ENCODE data around the gene ARSB.

Gene ARSB

DNA sequence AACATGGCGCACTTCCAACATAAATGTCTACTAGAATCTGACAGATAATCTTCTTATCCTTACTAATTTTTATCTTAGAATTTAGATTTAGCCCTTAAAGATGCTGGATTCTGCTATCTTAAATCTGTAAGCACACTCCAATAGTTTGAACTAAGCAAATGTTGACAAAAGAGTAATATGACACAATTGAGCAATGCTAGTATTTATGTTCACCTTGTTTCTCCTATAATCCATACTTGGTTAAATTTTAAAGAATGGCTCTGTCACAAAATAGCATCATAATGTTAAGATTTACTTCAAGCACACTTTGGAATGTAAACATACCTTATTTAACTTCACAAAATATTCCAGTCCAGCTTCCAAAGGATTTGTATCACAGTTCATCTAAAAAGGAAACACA, 38.8 kb upstream of the ARSB start:
- Histone ChIP-seq H3K4me2 (ENCODE audit: low read length) (no peak overlapping the region), H3K9me2 (replicated peaks; ENCODE audit: control insufficient read depth, low read length) (no peaks in the 10 kb centered on the region), H3F3A (ENCODE audit: control insufficient read depth, insufficient read depth) (no peaks in the 10 kb centered on the region), H3K4me3 (ENCODE audit: low read length) (no peak overlapping the region), H3K79me2 (ENCODE audit: control insufficient read depth, low read length) (no peaks in the 10 kb centered on the region), H3K27me3 (ENCODE audit: control insufficient read depth, low read length) (peaks cover 42% of the 10 kb centered on the region), H3K36me3 (ENCODE audit: control insufficient read depth, low read length) (no peaks in the 10 kb centered on the region), H3K27ac (ENCODE audit: low read depth, low read length) (no peak overlapping the region), H3K9me3 (ENCODE audit: control insufficient read depth, insufficient read depth, low read length) (no peaks in the 10 kb centered on the region), H4K20me1 (ENCODE audit: control insufficient read depth, insufficient read depth, low read depth, low read length) (no peaks in the 10 kb centered on the region), H3K4me1 (ENCODE audit: control insufficient read depth, low read length) (0 out of 2 replicates have a peak, but pooled peaks cover 3% of the 10 kb centered on the region)
- TF ChIP-seq EZH2phosphoT487 (IDR thresholded peaks at IDR 0.05; ENCODE audit: borderline replicate concordance, low read length): no peak
- TF ChIP-seq, protein P1, sequence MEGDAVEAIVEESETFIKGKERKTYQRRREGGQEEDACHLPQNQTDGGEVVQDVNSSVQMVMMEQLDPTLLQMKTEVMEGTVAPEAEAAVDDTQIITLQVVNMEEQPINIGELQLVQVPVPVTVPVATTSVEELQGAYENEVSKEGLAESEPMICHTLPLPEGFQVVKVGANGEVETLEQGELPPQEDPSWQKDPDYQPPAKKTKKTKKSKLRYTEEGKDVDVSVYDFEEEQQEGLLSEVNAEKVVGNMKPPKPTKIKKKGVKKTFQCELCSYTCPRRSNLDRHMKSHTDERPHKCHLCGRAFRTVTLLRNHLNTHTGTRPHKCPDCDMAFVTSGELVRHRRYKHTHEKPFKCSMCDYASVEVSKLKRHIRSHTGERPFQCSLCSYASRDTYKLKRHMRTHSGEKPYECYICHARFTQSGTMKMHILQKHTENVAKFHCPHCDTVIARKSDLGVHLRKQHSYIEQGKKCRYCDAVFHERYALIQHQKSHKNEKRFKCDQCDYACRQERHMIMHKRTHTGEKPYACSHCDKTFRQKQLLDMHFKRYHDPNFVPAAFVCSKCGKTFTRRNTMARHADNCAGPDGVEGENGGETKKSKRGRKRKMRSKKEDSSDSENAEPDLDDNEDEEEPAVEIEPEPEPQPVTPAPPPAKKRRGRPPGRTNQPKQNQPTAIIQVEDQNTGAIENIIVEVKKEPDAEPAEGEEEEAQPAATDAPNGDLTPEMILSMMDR (IDR thresholded peaks at IDR 0.05; ENCODE audit: low read depth, low read length, poor library complexity, severe bottlenecking): no peak

- Histone ChIP-seq H3K27me3 (ENCODE audit: control insufficient read depth, low read length) (peaks cover 41% of the 10 kb centered on the region), H4K20me1 (ENCODE audit: control insufficient read depth, insufficient read depth, low read depth, low read length) (no peaks in the 10 kb centered on the region), H3F3A (ENCODE audit: control insufficient read depth, insufficient read depth) (no peaks in the 10 kb centered on the region), H3K9me3 (ENCODE audit: control insufficient read depth, insufficient read depth, low read length) (no peaks in the 10 kb centered on the region), H3K27ac (ENCODE audit: low read depth, low read length) (no peak overlapping the region), H3K9me2 (replicated peaks; ENCODE audit: control insufficient read depth, low read length) (no peaks in the 10 kb centered on the region), H3K79me2 (ENCODE audit: control insufficient read depth, low read length) (no peaks in the 10 kb centered on the region), H3K4me2 (ENCODE audit: low read length) (no peak overlapping the region), H3K36me3 (ENCODE audit: control insufficient read depth, low read length) (no peaks in the 10 kb centered on the region), H3K4me3 (ENCODE audit: low read length) (no peak overlapping the region), H3K4me1 (ENCODE audit: control insufficient read depth, low read length) (0 out of 2 replicates have a peak, but pooled peaks cover 3% of the 10 kb centered on the region)
- TF ChIP-seq, protein P1 (IDR thresholded peaks at IDR 0.05; ENCODE audit: low read depth, low read length, poor library complexity, severe bottlenecking): no peak
- TF ChIP-seq EZH2phosphoT487 (IDR thresholded peaks at IDR 0.05; ENCODE audit: borderline replicate concordance, low read length): no peak
Observed at GRCh38 chr5:79023348-79023747, 38.2 kb upstream of the ARSB start.

GRCh38 chr5:79022771-79023170, 37.7 kb upstream of the ARSB start:
- peaks cover 40% of the 10 kb centered on the region for H3K27me3 ChIP-seq (ENCODE audit: control insufficient read depth, low read length)
- no peak overlapping the region for H3K27ac ChIP-seq (ENCODE audit: low read depth, low read length)
- no peaks in the 10 kb centered on the region for H3F3A ChIP-seq (ENCODE audit: control insufficient read depth, insufficient read depth)
- TF ChIP-seq EZH2phosphoT487 (IDR thresholded peaks at IDR 0.05; ENCODE audit: borderline replicate concordance, low read length): no peak
- TF ChIP-seq, protein P1 (IDR thresholded peaks at IDR 0.05; ENCODE audit: low read depth, low read length, poor library complexity, severe bottlenecking): no peak
- H3K4me3 ChIP-seq (ENCODE audit: low read length): no peak overlapping the region
- H3K4me1 ChIP-seq (ENCODE audit: control insufficient read depth, low read length): 0 out of 2 replicates have a peak, but pooled peaks cover 3% of the 10 kb centered on the region
- no peaks in the 10 kb centered on the region for H3K9me2 ChIP-seq (replicated peaks; ENCODE audit: control insufficient read depth, low read length)
- H4K20me1 ChIP-seq (ENCODE audit: control insufficient read depth, insufficient read depth, low read depth, low read length): no peaks in the 10 kb centered on the region
- no peak overlapping the region for H3K4me2 ChIP-seq (ENCODE audit: low read length)
- H3K79me2 ChIP-seq (ENCODE audit: control insufficient read depth, low read length): no peaks in the 10 kb centered on the region
- no peaks in the 10 kb centered on the region for H3K36me3 ChIP-seq (ENCODE audit: control insufficient read depth, low read length)
- H3K9me3 ChIP-seq (ENCODE audit: control insufficient read depth, insufficient read depth, low read length): no peaks in the 10 kb centered on the region
